ENCODE results near the gene TMX2. TPM values are rescaled to one million over a fixed set of nuclear protein-coding genes. Genes with fewer than 3 reads are reported as not detected.

The TMX2 gene
- total and polyA plus RNA-seq, 7 donors = 31.5 to 192 (median 64.6) TPM

DNA sequence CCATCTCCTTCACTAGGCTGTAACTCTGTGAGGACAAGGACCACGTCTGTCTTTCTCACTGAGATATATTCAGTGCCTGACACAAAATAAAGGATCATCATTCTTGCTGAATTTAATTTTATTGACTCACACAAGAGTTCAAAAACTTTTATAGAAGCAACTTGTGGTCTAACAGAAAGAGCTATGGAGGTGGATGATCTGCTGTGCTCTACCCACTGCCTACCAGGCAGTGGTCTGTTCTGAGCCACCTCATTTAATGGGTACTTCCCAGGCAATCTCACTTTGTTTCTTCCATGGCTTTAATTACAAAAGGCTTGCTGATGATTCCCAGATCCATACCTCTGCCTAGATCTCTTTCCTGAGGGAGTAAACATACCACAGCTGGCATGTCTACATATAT lies 34.5 kb downstream of the TMX2 start:
- peaks cover 17% of the 10 kb centered on the region for H3K4me1 ChIP-seq
- TF ChIP-seq, protein P1, sequence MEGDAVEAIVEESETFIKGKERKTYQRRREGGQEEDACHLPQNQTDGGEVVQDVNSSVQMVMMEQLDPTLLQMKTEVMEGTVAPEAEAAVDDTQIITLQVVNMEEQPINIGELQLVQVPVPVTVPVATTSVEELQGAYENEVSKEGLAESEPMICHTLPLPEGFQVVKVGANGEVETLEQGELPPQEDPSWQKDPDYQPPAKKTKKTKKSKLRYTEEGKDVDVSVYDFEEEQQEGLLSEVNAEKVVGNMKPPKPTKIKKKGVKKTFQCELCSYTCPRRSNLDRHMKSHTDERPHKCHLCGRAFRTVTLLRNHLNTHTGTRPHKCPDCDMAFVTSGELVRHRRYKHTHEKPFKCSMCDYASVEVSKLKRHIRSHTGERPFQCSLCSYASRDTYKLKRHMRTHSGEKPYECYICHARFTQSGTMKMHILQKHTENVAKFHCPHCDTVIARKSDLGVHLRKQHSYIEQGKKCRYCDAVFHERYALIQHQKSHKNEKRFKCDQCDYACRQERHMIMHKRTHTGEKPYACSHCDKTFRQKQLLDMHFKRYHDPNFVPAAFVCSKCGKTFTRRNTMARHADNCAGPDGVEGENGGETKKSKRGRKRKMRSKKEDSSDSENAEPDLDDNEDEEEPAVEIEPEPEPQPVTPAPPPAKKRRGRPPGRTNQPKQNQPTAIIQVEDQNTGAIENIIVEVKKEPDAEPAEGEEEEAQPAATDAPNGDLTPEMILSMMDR (IDR thresholded peaks at IDR 0.05) = no peak
- 81 to 87% (median 82%) methylated on average over 1 of the region's 1 CpG for WGBS, 3 donors
- H3K27me3 ChIP-seq (ENCODE audit: insufficient read depth in 3 of 3, low read length in 2 of 3) = no peaks in the 10 kb centered on the region
- no peak overlapping the region for H3K4me3 ChIP-seq
- H3K36me3 ChIP-seq (ENCODE audit: insufficient read depth in 1 of 2, low read depth in 1 of 2) = peaks cover 5 to 77% of the 10 kb centered on the region in 2 donors
- no peaks in the 10 kb centered on the region for H3K9me3 ChIP-seq
- H3K27ac ChIP-seq = no peak overlapping the region
- ATAC-seq (no peak), DNase-seq (no peak)
- intact Hi-C loops (cut with DNase I) = loop anchor here (10.0 kb wide), 2 partner anchors 48 to 778 kb away; no protein-coding TSS in a partner anchor

DNA sequence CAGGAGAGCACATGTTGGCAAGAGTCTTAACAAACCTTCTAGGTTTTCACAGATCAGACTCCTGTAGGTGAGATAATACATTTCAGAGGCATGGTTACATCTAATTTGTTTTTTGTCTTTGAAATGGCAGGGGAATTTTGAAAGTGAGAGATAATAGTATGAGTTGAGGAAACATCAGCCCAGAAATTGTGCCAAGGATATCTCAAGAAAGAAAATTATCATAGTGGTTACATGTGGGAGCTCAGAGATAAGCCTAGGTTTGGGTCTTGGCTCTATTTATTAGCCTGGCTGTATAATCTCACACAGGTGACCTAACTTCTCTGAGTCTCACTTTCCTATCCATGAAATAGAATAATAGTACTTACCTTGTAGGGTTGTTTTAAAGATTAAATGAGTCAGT lies 38.8 kb downstream of the TMX2 start:
- ATAC-seq = no peak
- DNase-seq = no peak
- no peaks in the 10 kb centered on the region for H3K4me1 ChIP-seq
- peaks cover 2 to 37% of the 10 kb centered on the region in 2 donors for H3K36me3 ChIP-seq (ENCODE audit: insufficient read depth in 1 of 2, low read depth in 1 of 2)
- H3K9me3 ChIP-seq = no peaks in the 10 kb centered on the region
- TF ChIP-seq, protein P1 (IDR thresholded peaks at IDR 0.05) = no peak
- no peaks in the 10 kb centered on the region for H3K27me3 ChIP-seq (ENCODE audit: insufficient read depth in 3 of 3, low read length in 2 of 3)
- H3K4me3 ChIP-seq = no peak overlapping the region
- H3K27ac ChIP-seq = no peak overlapping the region
- intact Hi-C loops (cut with DNase I) = loop anchor here in 1 of 2 donors (2.0 kb wide), 1 partner anchor 50 kb away; no protein-coding TSS in a partner anchor

DNA sequence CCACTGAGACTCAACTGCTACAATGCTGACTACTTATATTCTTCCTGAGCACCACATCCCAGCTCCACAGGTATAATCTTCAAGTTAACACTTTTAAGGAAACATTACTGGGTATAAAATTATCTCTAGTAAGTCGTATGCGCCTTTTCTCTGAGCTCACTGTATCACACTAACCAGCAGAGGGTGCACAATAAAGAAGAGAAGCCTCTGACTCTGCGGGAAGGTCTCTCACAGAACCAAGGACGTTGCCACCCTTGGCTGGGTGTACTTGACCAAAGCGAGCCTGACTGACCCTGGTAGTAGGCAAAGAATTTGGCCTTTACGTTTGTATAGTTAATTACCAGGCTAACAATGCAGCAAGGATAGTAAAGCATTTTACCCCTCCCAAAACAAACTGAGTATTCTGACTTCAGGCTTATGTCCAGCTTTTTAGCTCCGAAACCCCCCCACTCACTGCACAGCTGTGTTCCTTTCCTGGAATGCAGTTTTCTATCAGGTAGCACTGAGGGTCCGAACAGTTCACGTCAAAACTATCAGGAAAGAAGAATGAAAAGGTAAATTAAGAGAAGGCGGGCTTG lies 39.4 kb downstream of the TMX2 start, which contains the start of gene BTBD18:
Gene BTBD18, minus strand, starts transcription at position 144 of the 578 bp plus-strand sequence. CDS start 631 bp downstream, outside the sequence.
- ATAC-seq = peak; percentile 51 to 74 (median 62)
- no peak within 1 kb of the TSS for H3K27ac ChIP-seq
- no peaks in the 10 kb centered on the region for H3K4me1 ChIP-seq
- intact Hi-C loops (cut with DNase I) = loop anchor here in 1 of 2 donors (2.0 kb wide), 1 partner anchor 49 kb away; no protein-coding TSS in a partner anchor
- no peak for DNase-seq
- H3K27me3 ChIP-seq (ENCODE audit: insufficient read depth in 3 of 3, low read length in 2 of 3) = no peaks in the 10 kb centered on the region
- TF ChIP-seq, protein P1 (IDR thresholded peaks at IDR 0.05) = peak; percentile 40
- H3K9me3 ChIP-seq = no peaks in the 10 kb centered on the region
- H3K36me3 ChIP-seq (ENCODE audit: insufficient read depth in 1 of 2, low read depth in 1 of 2) = peaks cover 2 to 31% of the 10 kb centered on the region in 2 donors
- H3K4me3 ChIP-seq = no peak within 1 kb of the TSS
- WGBS, 3 donors = 50 to 53% (median 51%) methylated on average over 10 of the region's 10 CpGs

DNA sequence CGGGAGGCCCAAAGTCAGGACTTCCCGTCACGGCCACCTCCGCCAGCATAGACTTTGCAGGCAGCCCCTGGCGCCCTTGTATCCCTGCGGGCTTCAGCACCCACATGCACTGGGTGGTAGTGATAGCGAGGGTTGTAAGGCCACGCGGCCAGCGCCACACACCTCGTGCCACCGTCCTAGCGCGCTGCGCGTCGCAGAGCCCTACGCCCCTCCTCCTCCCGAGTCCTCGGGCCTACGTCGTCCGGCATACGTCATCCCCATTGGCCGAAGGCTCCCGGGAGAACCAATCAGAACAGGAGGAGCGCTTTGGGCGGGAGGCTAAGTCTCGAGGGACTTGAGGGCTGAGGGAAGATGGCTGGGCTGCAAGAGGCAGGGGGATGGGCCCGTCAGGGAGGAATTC lies 40.6 kb downstream of the TMX2 start:
- WGBS, 3 donors = 95 to 96% (median 95%) methylated on average over 30 of the region's 30 CpGs
- peak in 2 of 4 donors; percentile 12 to 31 for ATAC-seq
- Histone ChIP-seq H3K36me3 (ENCODE audit: insufficient read depth in 1 of 2, low read depth in 1 of 2) (peaks cover 0 to 19% of the 10 kb centered on the region in 2 donors), H3K27me3 (ENCODE audit: insufficient read depth in 3 of 3, low read length in 2 of 3) (no peaks in the 10 kb centered on the region), H3K9me3 (no peaks in the 10 kb centered on the region), H3K4me3 (no peak overlapping the region), H3K4me1 (no peaks in the 10 kb centered on the region), H3K27ac (no peak overlapping the region)
- DNase-seq = no peak
- TF ChIP-seq, protein P1 (IDR thresholded peaks at IDR 0.05) = no peak
- intact Hi-C loops (cut with DNase I) = no loop called here
